WI38 (cell line): ENCODE results near the gene CDK12.

Experiments
- H3K4me3 ChIP-seq: 2 replicates; pipeline ENCODE4 v1.5.1; 2011; ENCODE audit warnings: low read depth, mild to moderate bottlenecking, control low read depth, low read length
- TF ChIP-seq, protein P1 (sequence below): IDR thresholded peaks from 2 replicates; pipeline ENCODE4 v1.5.1; 2012; ENCODE audit warnings: low read depth, mild to moderate bottlenecking, control low read depth, low read length

Gene CDK12

DNA sequence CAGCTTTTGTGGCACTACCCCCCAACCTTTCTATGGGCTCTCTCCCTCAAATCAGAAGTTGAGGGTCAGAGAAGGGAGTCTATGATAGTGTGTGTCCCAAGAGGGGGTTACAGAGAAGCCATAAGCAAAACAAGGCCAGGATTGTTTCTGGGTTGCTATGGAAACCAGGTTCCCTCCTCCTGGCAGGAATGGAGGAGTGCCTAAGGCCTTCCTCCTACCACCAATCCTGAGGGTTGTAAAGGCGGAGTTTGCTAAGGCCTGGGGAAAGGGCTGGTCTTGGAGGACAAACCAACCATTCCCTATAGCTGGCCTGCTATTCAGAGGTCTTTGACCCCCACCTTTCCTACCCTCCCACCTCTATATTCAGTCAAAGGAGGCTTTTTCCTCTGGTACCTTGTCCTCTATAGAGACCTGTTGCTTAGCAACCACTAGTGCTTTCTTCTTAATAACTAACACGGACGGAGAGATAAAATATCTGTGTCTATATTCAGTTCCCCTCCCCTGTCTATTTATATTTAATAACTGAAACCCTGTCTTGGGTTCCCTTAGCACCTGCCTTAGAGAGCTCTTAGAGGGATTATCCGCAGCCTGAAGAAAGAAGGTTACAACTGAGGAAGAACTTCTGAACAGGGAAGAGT is 103.0 kb downstream of the CDK12 start:
- H3K4me3 ChIP-seq = no peak overlapping the region
- TF ChIP-seq, protein P1, sequence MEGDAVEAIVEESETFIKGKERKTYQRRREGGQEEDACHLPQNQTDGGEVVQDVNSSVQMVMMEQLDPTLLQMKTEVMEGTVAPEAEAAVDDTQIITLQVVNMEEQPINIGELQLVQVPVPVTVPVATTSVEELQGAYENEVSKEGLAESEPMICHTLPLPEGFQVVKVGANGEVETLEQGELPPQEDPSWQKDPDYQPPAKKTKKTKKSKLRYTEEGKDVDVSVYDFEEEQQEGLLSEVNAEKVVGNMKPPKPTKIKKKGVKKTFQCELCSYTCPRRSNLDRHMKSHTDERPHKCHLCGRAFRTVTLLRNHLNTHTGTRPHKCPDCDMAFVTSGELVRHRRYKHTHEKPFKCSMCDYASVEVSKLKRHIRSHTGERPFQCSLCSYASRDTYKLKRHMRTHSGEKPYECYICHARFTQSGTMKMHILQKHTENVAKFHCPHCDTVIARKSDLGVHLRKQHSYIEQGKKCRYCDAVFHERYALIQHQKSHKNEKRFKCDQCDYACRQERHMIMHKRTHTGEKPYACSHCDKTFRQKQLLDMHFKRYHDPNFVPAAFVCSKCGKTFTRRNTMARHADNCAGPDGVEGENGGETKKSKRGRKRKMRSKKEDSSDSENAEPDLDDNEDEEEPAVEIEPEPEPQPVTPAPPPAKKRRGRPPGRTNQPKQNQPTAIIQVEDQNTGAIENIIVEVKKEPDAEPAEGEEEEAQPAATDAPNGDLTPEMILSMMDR = no peak

DNA sequence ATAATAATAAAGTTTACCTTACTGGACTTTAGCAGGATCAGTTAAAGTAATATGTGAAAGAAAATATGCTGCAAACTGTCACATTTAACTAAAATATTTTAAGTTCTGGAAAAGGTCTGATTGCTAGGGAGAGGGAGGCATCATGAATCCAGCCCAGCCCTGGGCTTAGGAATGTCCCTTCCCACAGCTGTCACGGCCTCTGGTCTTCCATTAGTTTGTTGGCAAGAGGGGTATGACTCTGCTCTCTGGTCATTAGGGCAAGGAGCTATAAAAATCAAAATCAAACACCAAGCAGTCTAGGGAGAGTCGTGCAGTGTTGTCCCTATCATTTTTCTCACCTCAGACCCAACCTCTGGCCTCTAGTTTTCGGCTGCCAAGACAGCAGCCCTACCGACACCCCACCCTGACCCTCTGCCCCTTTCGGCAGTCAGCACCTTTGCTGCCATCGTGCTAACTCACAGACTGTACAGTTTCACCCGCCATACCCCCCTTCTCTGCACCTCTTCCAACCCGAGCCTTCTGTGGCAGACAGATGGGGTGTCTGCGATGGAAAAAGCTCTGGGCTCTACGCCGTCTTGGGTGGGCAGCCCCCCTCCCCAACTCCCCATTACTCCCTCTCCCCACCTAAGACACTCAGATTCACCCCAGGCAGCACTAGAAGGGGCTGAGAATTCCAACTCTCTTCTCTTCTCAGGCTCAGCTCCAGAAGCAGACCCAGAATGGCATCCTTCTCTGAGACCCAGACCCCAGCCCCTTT is 105.0 kb downstream of the CDK12 start:
- TF ChIP-seq, protein P1 = no peak

DNA sequence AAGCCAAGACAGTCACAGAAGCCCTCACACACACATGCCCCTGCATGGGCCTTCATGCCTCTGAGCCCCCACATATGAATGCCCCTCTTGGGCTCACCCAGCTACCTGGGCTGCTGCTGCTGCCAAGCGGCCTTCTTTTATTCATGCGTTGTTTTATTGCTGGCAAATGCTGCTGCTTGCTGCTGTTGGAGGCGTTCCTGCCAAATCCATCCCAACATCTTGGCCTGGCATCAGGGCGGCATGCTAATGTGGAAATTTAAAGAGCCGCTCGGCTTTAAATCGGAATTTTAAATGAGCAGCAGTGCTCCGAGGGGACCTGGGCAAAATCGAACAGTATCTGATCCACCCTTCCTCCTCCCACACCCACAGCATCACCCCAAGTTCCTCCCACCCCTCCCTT is 107.4 kb downstream of the CDK12 start:
- TF ChIP-seq, protein P1 = no peak
- no peak overlapping the region for H3K4me3 ChIP-seq

More for the DNA sequence above, 105.0 kb downstream of the CDK12 start:
- H3K4me3 ChIP-seq = no peak overlapping the region

DNA sequence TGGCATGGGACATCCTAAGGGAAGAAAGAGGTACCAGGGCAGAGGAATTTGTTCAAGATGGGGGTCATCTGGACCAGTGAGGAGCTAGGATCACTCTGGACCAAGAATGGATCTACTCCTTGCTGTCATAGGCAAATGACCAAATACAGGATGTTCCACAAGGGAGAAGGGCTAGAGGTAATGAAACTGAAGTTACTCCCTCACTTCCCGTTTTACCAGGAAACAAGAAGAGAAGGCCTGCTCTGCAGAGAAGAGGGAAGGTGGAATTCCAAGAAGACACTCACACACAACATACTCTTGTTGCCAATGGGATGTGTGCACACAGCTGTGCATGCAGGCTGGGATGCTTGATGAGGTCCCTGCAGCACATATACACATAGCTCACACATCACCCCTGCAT is 107.8 kb downstream of the CDK12 start:
- H3K4me3 ChIP-seq = no peak overlapping the region
- TF ChIP-seq, protein P1 = no peak

DNA sequence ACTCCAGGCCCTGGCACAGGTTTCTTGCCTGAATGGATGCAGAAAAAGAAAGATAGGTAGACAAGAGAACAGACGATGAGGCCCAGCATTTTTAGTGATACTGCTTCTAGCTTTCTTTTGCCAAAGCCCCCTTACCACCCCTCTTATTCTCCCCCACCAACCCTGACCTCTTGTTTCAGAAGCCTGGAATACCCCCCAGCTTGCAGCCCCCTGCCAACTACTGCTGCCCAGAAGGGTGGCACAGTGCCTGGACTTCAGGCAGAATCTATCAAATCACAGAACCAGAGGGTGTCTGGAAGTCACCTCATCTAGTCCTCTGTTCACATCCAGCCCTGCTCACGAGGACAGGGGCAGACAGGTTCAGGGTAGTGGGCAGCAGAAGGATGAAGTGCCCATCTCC is 110.8 kb downstream of the CDK12 start:
- no peak overlapping the region for H3K4me3 ChIP-seq
- TF ChIP-seq, protein P1 = no peak

DNA sequence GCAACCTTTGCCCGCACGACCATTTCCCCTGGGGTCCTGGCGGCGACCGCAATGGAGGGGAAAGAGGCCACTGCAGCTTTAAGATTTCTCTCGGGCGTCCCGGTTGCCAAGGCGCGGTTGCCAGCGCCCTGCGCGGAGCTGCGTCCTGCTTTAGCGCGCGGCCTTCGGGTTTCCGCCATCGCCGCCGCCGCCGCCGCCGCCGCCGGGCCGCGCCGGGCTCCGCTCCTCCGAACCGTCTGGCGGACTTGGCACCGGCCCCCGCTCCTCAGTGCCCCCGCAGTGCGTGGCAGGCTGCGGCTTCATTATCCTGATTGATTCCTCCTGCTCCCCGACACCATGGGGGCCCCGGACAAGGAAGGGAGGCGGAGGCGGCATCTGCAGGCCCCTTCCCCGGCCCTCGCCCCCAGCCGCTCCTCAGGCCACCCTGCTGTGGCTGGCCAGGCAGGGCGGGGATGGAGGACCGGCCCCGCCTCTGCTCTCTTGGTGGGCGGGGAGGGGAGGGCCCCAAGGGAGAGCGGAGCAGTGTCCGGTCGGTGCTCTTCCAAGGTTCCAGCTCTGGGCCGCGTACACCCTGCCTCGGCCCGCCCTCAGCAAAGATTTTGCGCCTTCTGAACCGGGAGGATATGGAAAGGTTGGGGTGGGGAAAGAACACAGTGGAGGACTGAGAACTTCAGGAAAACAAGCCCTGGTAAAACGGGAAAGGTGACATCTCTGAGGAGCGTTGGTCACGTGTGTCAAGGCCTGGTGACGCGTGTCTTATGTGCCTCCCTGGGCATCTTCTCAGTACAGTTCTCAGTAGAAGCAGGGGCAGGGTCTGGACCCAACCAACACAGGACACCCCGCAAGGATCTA is 112.4 kb downstream of the CDK12 start:
- TF ChIP-seq, protein P1 = no peak
- H3K4me3 ChIP-seq = peak overlapping the region; percentile 61
